ENCODE results near the gene DUT. TPM values are rescaled to one million over a fixed set of nuclear protein-coding genes. Genes with fewer than 3 reads are reported as not detected.

Gene DUT
- total RNA-seq, 1 experiment from 2014 or later, result 85.2 TPM

DNA sequence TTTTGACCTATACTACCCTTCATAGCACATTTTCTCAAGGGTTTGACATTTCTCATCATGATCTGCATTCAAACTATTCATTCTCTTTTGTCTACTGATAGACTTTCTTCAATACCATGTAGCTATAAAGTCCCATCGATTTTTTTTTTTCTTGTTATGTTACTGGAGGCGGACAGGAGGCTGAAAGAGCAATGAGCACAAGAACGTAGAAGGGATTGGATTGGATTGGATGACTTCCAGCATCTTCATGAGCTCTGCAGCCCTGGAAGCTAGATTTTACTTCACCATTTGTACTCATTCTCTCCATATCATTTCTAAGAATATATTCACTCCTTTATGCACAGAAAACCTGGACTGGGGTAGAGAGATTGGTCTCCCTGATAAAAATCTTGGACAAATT, 43.2 kb downstream of the DUT start:
- no peak overlapping the region for H2AFZ ChIP-seq (ENCODE audit: low read length)
- DNase-seq (no peak), ATAC-seq (no peak)
- TF ChIP-seq EZH2phosphoT487 (IDR thresholded peaks at IDR 0.05; ENCODE audit: borderline replicate concordance, low read length) (no peak), EZH2 (IDR thresholded peaks at IDR 0.05; ENCODE audit: low read length, unreplicated experiment) (no peak), CTCF (conservative IDR thresholded peaks at IDR 0.05; ENCODE audit: low read depth, low read length) (no peak)
- H3K9ac ChIP-seq (ENCODE audit: low read length), result no peak overlapping the region
- BruUV-seq (replicated peaks), result no TSS peak
- intact Hi-C loops (cut with micrococcal nuclease), result no loop called here
- no peaks in the 10 kb centered on the region for H3K36me3 ChIP-seq (ENCODE audit: low read depth, low read length)
- H3K27ac ChIP-seq (ENCODE audit: low read length), result no peak overlapping the region
- ChIA-PET POLR2A (ENCODE audit: unreplicated experiment) (no interaction called here), CTCF (no interaction called here)
- no peaks in the 10 kb centered on the region for H3F3A ChIP-seq (ENCODE audit: low read length, unreplicated experiment)
- no peaks in the 10 kb centered on the region for H4K20me1 ChIP-seq (ENCODE audit: low read length)
- H3K4me2 ChIP-seq (ENCODE audit: low read length), result no peak overlapping the region
- no peaks in the 10 kb centered on the region for H3K9me3 ChIP-seq (ENCODE audit: low read length)
- no peak overlapping the region for H3K4me3 ChIP-seq (ENCODE audit: low read length)
- H3K27me3 ChIP-seq (ENCODE audit: low read length), result no peaks in the 10 kb centered on the region
- H3K4me1 ChIP-seq (ENCODE audit: insufficient read depth, low read length), result peaks cover 17% of the 10 kb centered on the region
- H3K9me2 ChIP-seq (replicated peaks; ENCODE audit: low read length), result no peaks in the 10 kb centered on the region
- H3K79me2 ChIP-seq (ENCODE audit: low read length), result no peaks in the 10 kb centered on the region

DNA sequence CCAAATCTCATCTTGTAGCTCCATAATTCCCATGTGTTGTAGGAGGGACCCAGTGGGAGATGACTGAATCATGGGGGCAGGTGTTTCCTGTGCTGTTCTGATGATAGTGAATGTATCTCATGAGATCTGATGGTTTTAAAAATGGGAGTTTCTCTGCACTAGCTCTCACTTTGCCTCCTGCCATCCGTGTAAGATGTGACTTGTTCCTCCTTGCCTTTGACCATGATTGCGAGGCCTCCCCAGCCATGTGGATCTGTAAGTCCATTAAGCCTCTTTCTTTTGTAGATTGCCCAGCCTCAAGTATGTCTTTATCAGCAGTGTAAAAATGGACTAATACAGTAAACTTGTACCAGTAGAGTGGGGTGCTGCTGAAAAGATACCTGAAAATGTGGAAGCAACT, 44.5 kb downstream of the DUT start:
- Histone ChIP-seq H3K9ac (ENCODE audit: low read length) (no peak overlapping the region), H2AFZ (ENCODE audit: low read length) (no peak overlapping the region), H3K9me3 (ENCODE audit: low read length) (no peaks in the 10 kb centered on the region), H4K20me1 (ENCODE audit: low read length) (no peaks in the 10 kb centered on the region), H3K27me3 (ENCODE audit: low read length) (no peaks in the 10 kb centered on the region), H3K27ac (ENCODE audit: low read length) (no peak overlapping the region), H3K36me3 (ENCODE audit: low read depth, low read length) (no peaks in the 10 kb centered on the region), H3K4me1 (ENCODE audit: insufficient read depth, low read length) (peaks cover 11% of the 10 kb centered on the region), H3F3A (ENCODE audit: low read length, unreplicated experiment) (no peaks in the 10 kb centered on the region), H3K4me3 (ENCODE audit: low read length) (no peak overlapping the region), H3K4me2 (ENCODE audit: low read length) (no peak overlapping the region), H3K9me2 (replicated peaks; ENCODE audit: low read length) (no peaks in the 10 kb centered on the region), H3K79me2 (ENCODE audit: low read length) (no peaks in the 10 kb centered on the region)
- CTCF ChIA-PET, result no interaction called here
- DNase-seq, result no peak
- no peak for ATAC-seq
- intact Hi-C loops (cut with micrococcal nuclease), result no loop called here
- BruUV-seq (replicated peaks), result no TSS peak
- no peak for TF ChIP-seq EZH2 (IDR thresholded peaks at IDR 0.05; ENCODE audit: low read length, unreplicated experiment)
- POLR2A ChIA-PET (ENCODE audit: unreplicated experiment), result no interaction called here

DNA sequence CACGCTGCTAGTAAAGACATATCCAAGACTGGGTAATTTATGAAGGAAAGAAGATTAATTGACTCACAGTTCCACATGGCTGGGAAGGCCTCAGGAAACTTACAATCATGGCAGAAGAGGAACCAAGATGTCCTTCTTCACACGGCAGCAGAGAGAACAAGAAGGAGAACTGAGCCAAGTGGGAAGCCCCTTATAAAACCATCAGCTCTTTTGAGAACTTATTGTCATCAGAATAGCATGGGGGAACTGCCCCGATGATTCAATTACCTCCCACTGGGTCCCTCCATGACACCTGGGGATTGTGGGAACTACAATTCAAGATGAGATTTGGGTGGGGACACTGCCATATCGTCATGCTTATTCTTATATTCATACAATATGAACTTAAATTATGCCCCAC, 49.0 kb downstream of the DUT start:
- ChIA-PET CTCF (no interaction called here), POLR2A (ENCODE audit: unreplicated experiment) (no interaction called here)
- H3K9me2 ChIP-seq (replicated peaks; ENCODE audit: low read length), result no peaks in the 10 kb centered on the region
- intact Hi-C loops (cut with micrococcal nuclease), result no loop called here
- BruUV-seq (replicated peaks), result no TSS peak
- no peak for TF ChIP-seq CTCF (conservative IDR thresholded peaks at IDR 0.05; ENCODE audit: low read depth, low read length)
- no peak for TF ChIP-seq EZH2 (IDR thresholded peaks at IDR 0.05; ENCODE audit: low read length, unreplicated experiment)
- no peak for TF ChIP-seq EZH2phosphoT487 (IDR thresholded peaks at IDR 0.05; ENCODE audit: borderline replicate concordance, low read length)
- DNase-seq (no peak), ATAC-seq (no peak)
- H3K4me2 ChIP-seq (ENCODE audit: low read length), result no peak overlapping the region
- H3K27me3 ChIP-seq (ENCODE audit: low read length), result no peaks in the 10 kb centered on the region
- H3K4me3 ChIP-seq (ENCODE audit: low read length), result no peak overlapping the region
- H3K9ac ChIP-seq (ENCODE audit: low read length), result no peak overlapping the region
- H4K20me1 ChIP-seq (ENCODE audit: low read length), result no peaks in the 10 kb centered on the region
- no peaks in the 10 kb centered on the region for H3K9me3 ChIP-seq (ENCODE audit: low read length)
- H3K4me1 ChIP-seq (ENCODE audit: insufficient read depth, low read length), result no peaks in the 10 kb centered on the region
- no peaks in the 10 kb centered on the region for H3F3A ChIP-seq (ENCODE audit: low read length, unreplicated experiment)
- H3K27ac ChIP-seq (ENCODE audit: low read length), result no peak overlapping the region
- H2AFZ ChIP-seq (ENCODE audit: low read length), result no peak overlapping the region
- H3K79me2 ChIP-seq (ENCODE audit: low read length), result no peaks in the 10 kb centered on the region
- no peaks in the 10 kb centered on the region for H3K36me3 ChIP-seq (ENCODE audit: low read depth, low read length)
